Naive thymus-derived CD8-positive, alpha-beta T cell (primary cell): ENCODE data around the gene CCDC107. TPM values are rescaled to one million over a fixed set of nuclear protein-coding genes. Genes with fewer than 3 reads are reported as not detected.
A peak's percentile ranks its signal among the peaks of the same experiment; 100 is the strongest.
"Not testable (repeated sequence)": the region's sequence is repeated elsewhere in the genome, so short reads cannot be mapped to it uniquely, and the experiment has no call there.

Source experiments
- ATAC-seq, 2 donors: fragments of 150-1000 bp; cut with Tn5 transposase in 1 of 2; sonication (Bioruptor Pico), chemical (Tn5 transposase) in 1 of 2; 1 replicate in 1 of 2; 2 replicates in 1 of 2; pipeline ENCODE4 v1.10.0; 2021; ENCODE audit warnings: mild to moderate bottlenecking in 2 of 2, moderate library complexity in 2 of 2
- POLR2A ChIA-PET: fragments of 350-600 bp; sonication (Branson Sonifier 250); formaldehyde crosslinking; loops from one replicate; lab custom pipeline; 2021; ENCODE audit warnings: antibody characterized with exemption; lab: Charles Lee
- DNase-seq, 10 donors: peaks; one replicate each; pipeline versions ENCODE4 v3.0.0 to v3.0.0-alpha.2; 2020 to 2022
- H3K27ac Mint-ChIP-seq, 10 donors: one replicate each; pipeline ENCODE4 v1.8.0; 2020 to 2022; ENCODE audit warnings: mild to moderate bottlenecking in 10 of 10, mixed read lengths in 10 of 10, moderate library complexity in 4 of 10, inconsistent platforms in 1 of 10
- H3K27me3 Mint-ChIP-seq, 5 donors: one replicate each; pipeline ENCODE4 v1.8.0; 2021 to 2022; ENCODE audit warnings: mixed read lengths in 5 of 5
- H3K36me3 Mint-ChIP-seq, 3 donors: one replicate each; pipeline ENCODE4 v1.8.0; 2020 to 2022; ENCODE audit warnings: mixed read lengths in 3 of 3, mild to moderate bottlenecking in 2 of 3, inconsistent platforms in 1 of 3
- H3K4me1 Mint-ChIP-seq, 4 donors: one replicate each; pipeline ENCODE4 v1.8.0; 2021 to 2022; ENCODE audit warnings: mixed read lengths in 4 of 4
- H3K4me3 Mint-ChIP-seq, 10 donors: one replicate each; pipeline ENCODE4 v1.8.0; 2020 to 2022; ENCODE audit warnings: mild to moderate bottlenecking in 10 of 10, mixed read lengths in 10 of 10, moderate library complexity in 6 of 10, inconsistent platforms in 1 of 10
- H3K9me3 Mint-ChIP-seq, 9 donors: one replicate each; pipeline ENCODE4 v1.8.0; 2020 to 2022; ENCODE audit warnings: mixed read lengths in 9 of 9, mild to moderate bottlenecking in 3 of 9, inconsistent platforms in 1 of 9, moderate library complexity in 1 of 9
- polyA plus RNA-seq, 3 donors: library from polyadenylated mRNA; unstranded; fragments of 300-500 nt; fragmentation: Illumina TruSeq; gene quantifications; one replicate each; pipeline ENCODE4 v1.2.3, GENCODE V29; 2021
- total RNA-seq, 8 experiments: library from RNA in 2 of 8; stranded (reverse) in 2 of 8; gene quantifications; one replicate each; pipeline ENCODE4 v1.2.3 and lab custom pipeline; 2021 to 2026

CCDC107 gene
- total and polyA plus RNA-seq, 5 experiments from 2014 or later = 13.8 to 59.0 (median 45.9) TPM

DNA sequence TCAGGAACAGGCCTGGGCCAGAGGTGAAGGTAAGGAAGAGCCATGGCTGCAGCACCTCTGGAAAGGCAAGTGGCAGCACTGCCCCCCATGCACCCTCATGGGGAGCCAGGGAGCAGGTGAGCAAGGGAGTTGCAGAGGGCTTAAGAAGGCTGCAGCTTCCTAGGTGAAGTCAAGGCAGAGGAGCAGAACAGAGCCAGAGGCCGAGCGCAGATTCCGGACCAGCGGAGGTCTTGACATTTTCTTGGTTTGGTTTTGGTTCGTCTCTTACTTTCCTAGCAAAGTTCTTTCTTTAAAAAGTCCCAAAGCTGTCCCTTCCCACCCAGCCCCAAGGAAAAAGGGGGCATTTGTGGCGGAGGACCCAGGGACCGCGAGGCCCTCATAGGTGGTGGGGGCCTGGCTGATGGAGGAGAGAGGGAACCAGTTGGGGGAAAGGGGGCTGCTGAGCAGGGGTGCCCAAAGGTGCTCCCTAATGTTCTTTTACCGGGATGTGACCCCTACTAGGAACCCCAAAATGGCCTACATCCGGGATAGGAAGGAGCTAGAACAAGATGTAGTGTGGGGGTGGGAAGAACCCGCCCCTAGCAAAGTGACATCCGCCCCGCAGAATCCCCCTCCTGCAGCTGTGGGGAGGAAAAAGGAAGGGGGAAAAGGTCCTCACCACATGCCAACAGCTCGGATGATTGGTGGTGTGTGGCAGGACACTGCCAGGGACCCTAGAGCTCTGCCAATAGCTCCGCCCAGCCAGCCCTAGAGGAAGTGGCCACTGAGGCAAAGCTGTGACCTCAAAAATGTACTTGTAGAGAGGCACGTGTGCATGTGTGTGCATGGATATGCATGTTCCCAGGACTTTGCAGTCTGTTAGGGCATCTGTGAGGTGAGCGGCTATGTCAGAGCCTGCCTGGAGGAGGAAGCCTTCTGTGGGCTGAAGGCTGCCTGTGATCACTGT lies 39.0 kb upstream of the CCDC107 start:
- H3K36me3 Mint-ChIP-seq = no peaks in the 10 kb centered on the region
- H3K4me1 Mint-ChIP-seq = peaks cover 28 to 83% (median 45%) of the 10 kb centered on the region in 4 donors
- H3K4me3 Mint-ChIP-seq = peak overlapping the region; percentile 46 to 94 (median 86)
- H3K27me3 Mint-ChIP-seq = no peaks in the 10 kb centered on the region
- POLR2A ChIA-PET = interaction anchor here (0.6 to 6.3 kb wide), 13 partner anchors 8 to 115 kb away, joined by 3 to 95 read pairs (median 6); partner anchors contain the start of genes ARHGEF39, CREB3, SIT1 and TLN1
- peak in 6 of 10 donors; percentile 17 to 43 (median 32) for DNase-seq
- H3K9me3 Mint-ChIP-seq = no peaks in the 10 kb centered on the region
- H3K27ac Mint-ChIP-seq = peak overlapping the region; percentile 78 to 98 (median 93)
- peak; percentile 21 to 61 for ATAC-seq

DNA sequence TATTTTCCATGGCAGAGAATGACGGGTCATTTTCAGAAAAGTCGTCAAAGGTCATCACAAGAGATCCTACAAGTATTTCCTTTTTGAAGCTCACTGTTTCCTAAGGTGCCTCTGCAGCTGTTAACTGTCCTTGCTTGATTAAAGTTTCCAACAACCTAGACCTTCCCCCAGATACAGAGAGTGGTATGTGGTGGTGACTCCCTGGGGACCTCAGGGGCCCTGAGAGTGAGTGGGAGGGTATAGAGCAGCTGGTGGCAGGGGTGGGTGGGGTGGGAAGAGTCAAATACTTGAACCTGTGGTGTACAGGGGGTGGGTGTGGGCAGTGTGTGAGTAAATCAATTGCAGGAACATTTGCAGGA lies 38.3 kb upstream of the CCDC107 start:
- peak overlapping the region; percentile 78 to 98 (median 93) for H3K27ac Mint-ChIP-seq
- POLR2A ChIA-PET = interaction anchor here (0.7 to 6.3 kb wide), 14 partner anchors 9 to 137 kb away, joined by 3 to 95 read pairs (median 6); partner anchors contain the start of genes ARHGEF39, CREB3, SIT1 and TLN1
- no peaks in the 10 kb centered on the region for H3K27me3 Mint-ChIP-seq
- H3K4me3 Mint-ChIP-seq = peak overlapping the region in 8 of 10 donors; percentile 40 to 94 (median 89)
- H3K9me3 Mint-ChIP-seq = no peaks in the 10 kb centered on the region
- H3K36me3 Mint-ChIP-seq = no peaks in the 10 kb centered on the region
- H3K4me1 Mint-ChIP-seq = peaks cover 26 to 76% (median 46%) of the 10 kb centered on the region in 4 donors
- peak; percentile 4 to 13 for ATAC-seq
- DNase-seq = peak in 1 of 10 donors; percentile 28

DNA sequence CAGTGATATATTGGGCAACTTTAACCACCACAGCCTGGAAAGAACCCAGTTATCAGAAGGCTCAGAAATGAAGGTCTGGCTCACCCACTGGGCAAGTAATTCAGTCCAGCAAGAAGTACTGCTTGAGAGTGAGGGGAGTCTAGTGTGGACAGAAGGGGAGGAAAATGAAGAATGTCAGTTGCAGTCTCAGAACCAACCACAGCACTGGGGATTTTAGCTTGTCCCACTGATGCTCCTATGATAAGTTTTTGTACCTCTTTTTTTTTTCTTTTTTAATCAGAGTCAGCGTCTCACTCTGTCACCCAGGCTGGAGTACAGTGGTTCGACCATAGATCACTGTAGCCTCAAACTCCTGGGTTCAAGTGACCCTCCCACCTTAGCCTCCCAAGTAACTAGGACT lies 30.5 kb upstream of the CCDC107 start:
- no peak for DNase-seq
- H3K36me3 Mint-ChIP-seq = no peaks in the 10 kb centered on the region
- POLR2A ChIA-PET = no interaction called here
- no peak overlapping the region for H3K27ac Mint-ChIP-seq
- ATAC-seq = no peak
- H3K27me3 Mint-ChIP-seq = no peaks in the 10 kb centered on the region
- no peak overlapping the region for H3K4me3 Mint-ChIP-seq
- no peaks in the 10 kb centered on the region for H3K9me3 Mint-ChIP-seq
- peaks cover 4 to 21% (median 8%) of the 10 kb centered on the region in 4 donors for H3K4me1 Mint-ChIP-seq

DNA sequence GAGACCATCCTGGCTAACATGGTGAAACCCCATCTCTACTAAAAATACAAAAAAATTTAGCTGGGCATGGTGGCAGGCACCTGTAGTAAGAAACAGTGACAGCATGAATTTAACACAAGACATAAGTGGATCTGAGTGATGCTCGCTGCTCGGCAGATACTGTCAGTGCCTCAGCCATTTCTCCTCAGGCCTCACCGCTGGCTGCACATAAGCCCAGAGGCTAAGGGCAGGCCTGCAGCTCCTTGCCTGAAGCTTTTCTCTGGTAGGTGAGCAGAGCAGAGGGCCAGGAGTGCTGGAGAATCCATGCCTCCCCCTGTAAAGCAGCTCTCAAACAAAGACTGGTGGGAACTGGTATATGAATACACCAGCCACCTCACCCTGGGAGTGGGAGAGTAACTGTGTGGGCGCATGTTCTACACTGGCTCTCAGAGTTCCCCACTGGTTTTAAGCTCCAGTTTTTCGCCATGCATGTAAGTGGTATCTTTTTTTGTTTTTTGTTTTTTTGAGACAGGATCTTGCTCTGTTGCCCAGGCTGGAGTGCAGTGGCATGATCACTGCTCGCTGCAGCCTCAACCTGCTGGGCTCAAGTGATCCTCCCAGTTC lies 29.6 kb upstream of the CCDC107 start:
- ATAC-seq = no peak
- H3K27ac Mint-ChIP-seq = no peak overlapping the region
- no peaks in the 10 kb centered on the region for H3K36me3 Mint-ChIP-seq
- no peaks in the 10 kb centered on the region for H3K9me3 Mint-ChIP-seq
- no peak overlapping the region for H3K4me3 Mint-ChIP-seq
- DNase-seq = no peak
- H3K27me3 Mint-ChIP-seq = no peaks in the 10 kb centered on the region
- H3K4me1 Mint-ChIP-seq = peaks cover 4 to 21% (median 8%) of the 10 kb centered on the region in 4 donors
- POLR2A ChIA-PET = interaction anchor here (0.7 to 2.4 kb wide), 2 partner anchors 9 to 17 kb away, joined by 3 to 9 read pairs; no protein-coding TSS in a partner anchor

DNA sequence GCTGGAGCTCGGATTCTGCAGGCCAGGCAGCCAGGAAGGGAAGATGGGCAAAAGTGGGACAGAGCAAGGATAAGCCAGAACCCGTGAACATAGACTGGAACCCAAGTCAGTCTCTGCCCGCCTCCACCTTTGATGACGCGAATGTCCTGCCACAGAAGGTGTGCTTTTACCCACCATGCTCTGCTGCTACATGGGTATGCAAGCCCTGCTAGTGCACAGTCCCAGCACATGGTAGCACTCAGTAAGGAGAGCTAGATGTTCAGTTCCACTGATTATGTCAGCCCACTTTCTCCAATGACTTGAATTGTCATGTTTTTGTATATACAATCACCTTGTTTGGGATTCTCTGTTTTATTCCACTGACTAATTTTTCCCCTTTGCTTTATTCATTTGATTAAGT lies 28.5 kb upstream of the CCDC107 start:
- no peaks in the 10 kb centered on the region for H3K9me3 Mint-ChIP-seq
- no peaks in the 10 kb centered on the region for H3K27me3 Mint-ChIP-seq
- no peak overlapping the region for H3K4me3 Mint-ChIP-seq
- no peaks in the 10 kb centered on the region for H3K36me3 Mint-ChIP-seq
- H3K27ac Mint-ChIP-seq = no peak overlapping the region
- peaks cover 4 to 29% (median 8%) of the 10 kb centered on the region in 4 donors for H3K4me1 Mint-ChIP-seq
- POLR2A ChIA-PET = interaction anchor here (0.7 to 2.4 kb wide), 3 partner anchors 10 to 18 kb away, joined by 4 to 9 read pairs (median 5); no protein-coding TSS in a partner anchor
- ATAC-seq (no peak), DNase-seq (no peak)

DNA sequence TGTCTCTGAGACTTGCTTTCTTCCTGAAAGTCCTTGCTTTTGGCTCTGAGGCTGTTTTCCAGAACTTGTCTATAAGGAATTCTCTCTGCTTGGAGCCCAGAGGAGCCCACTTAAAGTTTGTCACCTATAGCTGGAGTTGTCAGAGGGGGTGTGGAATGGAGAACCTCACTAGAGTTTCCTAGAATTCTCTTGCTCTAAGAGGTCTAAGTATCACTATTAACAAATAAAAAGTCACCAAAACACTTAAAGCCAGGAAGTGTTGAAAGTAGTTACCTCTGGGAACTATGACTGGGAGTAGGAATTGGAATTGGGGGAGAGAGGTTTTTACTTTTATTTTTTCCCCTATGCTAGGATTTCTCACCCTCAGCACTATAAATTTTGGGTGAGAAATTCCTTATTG lies 22.4 kb upstream of the CCDC107 start:
- Mint-ChIP-seq H3K27ac (peak overlapping the region in 4 of 10 donors; percentile 13 to 92 (median 76)), H3K4me1 (peaks cover 21 to 69% (median 48%) of the 10 kb centered on the region in 4 donors), H3K36me3 (peaks cover 0 to 4% (median 2%) of the 10 kb centered on the region in 3 donors), H3K4me3 (peak overlapping the region in 1 of 10 donors; percentile 59), H3K9me3 (no peaks in the 10 kb centered on the region), H3K27me3 (no peaks in the 10 kb centered on the region)
- ATAC-seq (no peak), DNase-seq (no peak)
- POLR2A ChIA-PET = interaction anchor here (0.8 to 2.3 kb wide), 2 partner anchors 12 to 17 kb away, joined by 3 to 10 read pairs; no protein-coding TSS in a partner anchor

DNA sequence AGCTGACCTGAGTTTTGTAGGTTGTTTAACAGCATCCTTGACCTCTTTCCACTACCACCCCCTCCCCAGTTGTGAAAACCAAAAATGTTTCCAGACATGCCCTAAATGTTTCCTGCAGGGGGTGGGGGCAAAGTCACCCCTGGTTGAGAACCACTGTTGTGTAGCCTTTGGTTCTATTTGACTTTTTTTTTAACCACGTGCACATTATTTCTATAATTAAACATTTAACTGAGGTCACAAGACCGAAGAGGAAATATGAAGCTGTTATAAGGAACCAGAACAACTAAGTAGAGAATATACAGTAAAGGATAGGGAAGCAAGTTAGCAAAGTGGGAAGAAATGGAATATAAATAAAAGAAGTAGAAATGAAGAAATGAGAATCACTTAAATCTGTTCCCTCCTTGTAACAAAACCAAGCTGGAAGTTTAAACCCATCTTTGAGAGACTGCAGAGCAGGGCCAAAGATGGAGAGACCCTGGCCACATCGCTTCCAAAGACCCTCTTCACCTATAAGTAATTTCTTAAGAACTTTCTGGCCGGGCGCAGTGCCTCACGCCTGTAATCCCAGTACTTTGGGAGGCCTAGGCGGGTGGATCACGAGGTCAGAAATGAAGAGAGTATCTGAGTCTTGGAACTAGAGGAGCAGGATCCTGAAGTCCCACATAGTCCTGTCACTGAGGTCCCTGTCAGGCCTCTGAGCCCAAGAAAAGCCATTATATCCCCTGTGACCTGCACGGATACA lies 21.8 kb upstream of the CCDC107 start:
- H3K36me3 Mint-ChIP-seq = peaks cover 0 to 4% (median 2%) of the 10 kb centered on the region in 3 donors
- no peaks in the 10 kb centered on the region for H3K9me3 Mint-ChIP-seq
- DNase-seq (no peak), ATAC-seq (no peak)
- peak overlapping the region in 4 of 10 donors; percentile 8 to 59 (median 30) for H3K4me3 Mint-ChIP-seq
- H3K4me1 Mint-ChIP-seq = peaks cover 21 to 75% (median 52%) of the 10 kb centered on the region in 4 donors
- peak overlapping the region in 6 of 10 donors; percentile 57 to 92 (median 76) for H3K27ac Mint-ChIP-seq
- POLR2A ChIA-PET = interaction anchor here (2.3 kb wide), 1 partner anchor 11 kb away, joined by 10 read pairs; no protein-coding TSS in a partner anchor
- no peaks in the 10 kb centered on the region for H3K27me3 Mint-ChIP-seq

DNA sequence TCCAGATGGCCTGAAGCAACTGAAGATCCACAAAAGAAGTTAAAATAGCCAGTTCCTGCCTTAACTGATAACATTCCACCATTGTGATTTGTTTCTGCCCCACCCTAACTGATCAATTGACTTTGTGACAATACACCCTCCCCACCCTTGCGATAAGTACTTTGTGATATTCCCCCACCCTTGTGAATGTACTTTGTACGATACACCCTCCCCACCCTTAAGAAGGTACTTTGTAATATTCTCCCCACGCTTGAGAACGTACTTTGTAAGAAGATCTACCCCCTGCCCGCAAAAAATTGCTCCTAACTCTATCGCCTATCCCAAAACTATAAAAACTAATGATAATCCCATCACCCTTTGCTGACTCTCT lies 21.2 kb upstream of the CCDC107 start:
- POLR2A ChIA-PET = interaction anchor here (2.3 kb wide), 1 partner anchor 10 kb away, joined by 10 read pairs; no protein-coding TSS in a partner anchor
- not testable (repeated sequence) for DNase-seq, H3K36me3 Mint-ChIP-seq, H3K27me3 Mint-ChIP-seq, ATAC-seq, H3K9me3 Mint-ChIP-seq
- Mint-ChIP-seq H3K4me3 (peak overlapping the region in 3 of 10 donors; percentile 26 to 45 (median 44)), H3K4me1 (peaks cover 21 to 80% (median 56%) of the 10 kb centered on the region in 4 donors), H3K27ac (peak overlapping the region in 6 of 10 donors; percentile 52 to 92 (median 74))

DNA sequence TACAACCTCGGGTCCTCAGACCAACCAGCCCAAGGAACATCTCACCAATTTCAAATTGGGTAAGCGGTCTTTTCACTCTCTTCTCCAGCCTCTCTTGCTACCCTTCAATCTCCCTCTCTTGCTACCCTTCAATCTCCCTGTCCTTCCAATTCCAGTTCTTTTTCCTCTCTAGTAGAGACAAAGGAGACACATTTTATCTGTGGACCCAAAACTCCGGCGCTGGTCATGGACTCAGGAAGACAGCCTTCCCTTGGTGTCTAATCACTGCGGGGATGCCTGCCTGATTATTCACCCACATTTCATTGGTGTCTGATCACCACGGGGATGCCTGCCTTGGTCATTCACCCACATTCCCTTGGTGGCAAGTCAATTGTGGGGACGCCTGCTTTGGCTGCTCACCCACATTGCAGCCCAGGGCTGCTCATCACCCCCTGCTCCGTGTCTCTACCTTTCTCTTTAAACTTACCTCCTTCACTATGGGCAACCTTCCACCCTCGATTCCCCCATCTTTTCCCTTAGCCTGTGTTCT lies 20.6 kb upstream of the CCDC107 start:
- not testable (repeated sequence) for H3K36me3 Mint-ChIP-seq, DNase-seq, H3K27me3 Mint-ChIP-seq, H3K9me3 Mint-ChIP-seq, ATAC-seq
- H3K4me3 Mint-ChIP-seq = peak overlapping the region in 5 of 10 donors; percentile 7 to 81 (median 58)
- POLR2A ChIA-PET = interaction anchor here (1.3 to 2.0 kb wide), 2 partner anchors 10 to 18 kb away, joined by 6 to 8 read pairs; no protein-coding TSS in a partner anchor
- H3K4me1 Mint-ChIP-seq = peaks cover 21 to 86% (median 56%) of the 10 kb centered on the region in 4 donors
- peak overlapping the region in 9 of 10 donors; percentile 30 to 93 (median 87) for H3K27ac Mint-ChIP-seq

DNA sequence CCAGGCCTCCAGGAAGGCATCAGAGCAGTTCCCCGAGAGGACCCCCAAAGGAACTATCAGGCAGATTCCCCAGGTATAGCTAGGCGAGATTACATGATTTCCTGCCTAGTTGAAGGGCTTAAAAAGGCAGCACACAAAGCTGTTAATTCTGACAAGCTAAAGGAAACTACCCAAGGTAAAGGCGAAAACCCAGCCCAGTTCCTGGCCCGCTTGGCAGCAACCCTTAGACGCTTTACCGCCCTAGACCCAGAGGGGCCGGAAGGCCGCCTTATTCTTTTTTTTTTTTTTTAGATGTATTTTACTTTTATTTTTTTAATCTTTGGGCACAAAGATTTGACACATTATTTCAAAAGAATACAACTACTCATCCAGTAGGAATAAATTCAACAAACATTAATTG lies 19.3 kb upstream of the CCDC107 start:
- not testable (repeated sequence) for H3K9me3 Mint-ChIP-seq, H3K36me3 Mint-ChIP-seq, H3K27me3 Mint-ChIP-seq
- Mint-ChIP-seq H3K4me1 (peaks cover 22 to 97% (median 60%) of the 10 kb centered on the region in 4 donors), H3K4me3 (peak overlapping the region; percentile 47 to 81 (median 64)), H3K27ac (peak overlapping the region; percentile 58 to 93 (median 90))
- peak in 5 of 10 donors; percentile 30 to 74 (median 57) for DNase-seq
- ATAC-seq = peak; percentile 77 to 84
- POLR2A ChIA-PET = interaction anchor here (0.7 to 2.5 kb wide), 8 partner anchors 9 to 93 kb away, joined by 3 to 8 read pairs (median 6); partner anchors contain the start of genes CCDC107, RMRP, SIT1 and TESK1

DNA sequence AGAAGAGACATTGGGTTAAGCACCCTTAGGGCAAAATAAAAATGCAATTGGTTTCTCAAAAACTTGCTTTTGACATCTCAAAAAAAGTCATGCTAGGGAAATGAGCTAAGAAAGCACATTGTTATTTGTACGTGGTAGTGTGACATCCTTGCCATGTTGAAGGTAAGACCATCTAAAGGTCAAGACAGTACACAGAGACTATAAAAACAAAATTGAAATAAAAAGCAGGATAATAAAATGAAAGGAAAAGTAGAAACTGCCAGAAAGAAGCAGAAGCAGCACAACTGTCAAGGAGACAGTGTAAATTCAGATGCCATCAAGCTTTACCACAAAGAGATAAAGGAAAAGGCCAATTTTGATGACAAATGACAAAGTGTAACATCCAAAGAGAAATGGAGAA lies 18.9 kb upstream of the CCDC107 start:
- POLR2A ChIA-PET = interaction anchor here (0.7 to 2.5 kb wide), 6 partner anchors 8 to 92 kb away, joined by 4 to 7 read pairs (median 6); partner anchors contain the start of genes CCDC107, RMRP, SIT1 and TESK1
- peak; percentile 41 to 66 for ATAC-seq

More for the DNA sequence above, 18.9 kb upstream of the CCDC107 start:
- H3K9me3 Mint-ChIP-seq, DNase-seq, H3K36me3 Mint-ChIP-seq, H3K27me3 Mint-ChIP-seq: not testable (repeated sequence)
- Mint-ChIP-seq H3K4me3 (peak overlapping the region in 8 of 10 donors; percentile 23 to 66 (median 52)), H3K4me1 (peaks cover 22 to 94% (median 60%) of the 10 kb centered on the region in 4 donors), H3K27ac (peak overlapping the region in 9 of 10 donors; percentile 38 to 93 (median 82))
